H9 (cell line): ENCODE data around the gene ALKBH4. TPM values are rescaled to one million over a fixed set of nuclear protein-coding genes. Genes with fewer than 3 reads are reported as not detected.

Experiments
- DNase-seq: peaks from one replicate; pipeline ENCODE4 v3.0.0-alpha.2; 2017
- H2AFZ ChIP-seq: one replicate; pipeline ENCODE4 v1.6.1; 2013; ENCODE audit warnings: mild to moderate bottlenecking, low read length, control low read depth, moderate library complexity
- H2AK5ac ChIP-seq: 2 replicates; pipeline ENCODE4 v1.6.1; 2013; ENCODE audit warnings: low read length, control low read depth, mixed read lengths; ENCODE audit not compliant: insufficient read length
- H2BK120ac ChIP-seq: one replicate; pipeline ENCODE4 v1.6.1; 2013; ENCODE audit warnings: low read depth, mild to moderate bottlenecking, low read length, control low read depth, inconsistent platforms; ENCODE audit not compliant: poor library complexity, severe bottlenecking
- H2BK12ac ChIP-seq: 2 replicates; pipeline ENCODE4 v1.6.1; 2013; ENCODE audit warnings: low read length, control low read depth, mixed read lengths, low read depth; ENCODE audit not compliant: insufficient read length
- H2BK15ac ChIP-seq: 2 replicates; pipeline ENCODE4 v1.6.1; 2013; ENCODE audit warnings: low read depth, low read length, control low read depth
- H2BK20ac ChIP-seq: one replicate; pipeline ENCODE4 v1.6.1; 2013; ENCODE audit warnings: low read depth, mild to moderate bottlenecking, low read length, control low read depth, inconsistent platforms; ENCODE audit not compliant: poor library complexity, severe bottlenecking
- H2BK5ac ChIP-seq: 2 replicates; pipeline ENCODE4 v1.6.1; 2013; ENCODE audit warnings: low read length, control low read depth, mixed read lengths; ENCODE audit not compliant: insufficient read length
- H3K14ac ChIP-seq: 2 replicates; pipeline ENCODE4 v1.6.1; 2013; ENCODE audit warnings: low read length, control low read depth; ENCODE audit not compliant: insufficient read depth
- H3K18ac ChIP-seq: 2 replicates; pipeline ENCODE4 v1.6.1; 2013; ENCODE audit warnings: low read depth, mild to moderate bottlenecking, mixed read lengths, low read length, control low read depth; ENCODE audit not compliant: insufficient read length
- H3K23ac ChIP-seq: 2 replicates; pipeline ENCODE4 v1.6.1; 2013; ENCODE audit warnings: low read length, control low read depth, mixed read lengths, low read depth; ENCODE audit not compliant: insufficient read length
- H3K23me2 ChIP-seq: 2 replicates; pipeline ENCODE4 v1.6.1; 2013; ENCODE audit warnings: low read depth, mild to moderate bottlenecking, mixed read lengths, low read length, control low read depth; ENCODE audit not compliant: insufficient read length, poor library complexity, severe bottlenecking
- H3K27ac ChIP-seq: 2 replicates; pipeline ENCODE4 v1.5.1; 2013; ENCODE audit warnings: low read length, control low read depth, mixed read lengths, low read depth; ENCODE audit not compliant: insufficient read length
- H3K27me3 ChIP-seq: 2 replicates; pipeline ENCODE4 v1.6.1; 2013; ENCODE audit warnings: low read length, control low read depth, inconsistent platforms; ENCODE audit not compliant: insufficient read depth
- H3K4ac ChIP-seq: 2 replicates; pipeline ENCODE4 v1.6.1; 2013; ENCODE audit warnings: low read depth, mild to moderate bottlenecking, control low read depth, inconsistent platforms, low read length, moderate library complexity
- H3K4me1 ChIP-seq: 2 replicates; pipeline ENCODE4 v1.6.1; 2013; ENCODE audit warnings: low read length, control low read depth, inconsistent platforms; ENCODE audit not compliant: insufficient read depth
- H3K4me2 ChIP-seq: 2 replicates; pipeline ENCODE4 v1.6.1; 2013; ENCODE audit warnings: low read length, control low read depth, mixed read lengths; ENCODE audit not compliant: insufficient read length, insufficient read depth
- H3K56ac ChIP-seq: 2 replicates; pipeline ENCODE4 v1.6.1; 2013; ENCODE audit warnings: low read depth, mild to moderate bottlenecking, mixed read lengths, low read length, control low read depth; ENCODE audit not compliant: insufficient read length
- H3K79me1 ChIP-seq: 2 replicates; pipeline ENCODE4 v1.6.1; 2013; ENCODE audit warnings: low read depth, mild to moderate bottlenecking, moderate library complexity, low read length, control low read depth, inconsistent platforms; ENCODE audit not compliant: insufficient read depth, poor library complexity, severe bottlenecking
- H3K79me2 ChIP-seq: 2 replicates; pipeline ENCODE4 v1.6.1; 2013; ENCODE audit warnings: low read length, control low read depth, inconsistent platforms; ENCODE audit not compliant: insufficient read depth
- H3K9ac ChIP-seq: 2 replicates; pipeline ENCODE4 v1.6.1; 2013; ENCODE audit warnings: low read length, control low read depth, mixed read lengths; ENCODE audit not compliant: insufficient read length; ENCODE audit errors: extremely low read depth
- H3K9me3 ChIP-seq: one replicate; pipeline ENCODE4 v1.6.1; 2013; ENCODE audit warnings: low read depth, low read length, inconsistent platforms; ENCODE audit not compliant: control insufficient read depth
- H3T11ph ChIP-seq: one replicate; pipeline ENCODE4 v1.6.1; 2013; ENCODE audit warnings: mild to moderate bottlenecking, low read length, control low read depth, inconsistent platforms
- H4K20me1 ChIP-seq: one replicate; pipeline ENCODE4 v1.6.1; 2013; ENCODE audit not compliant: control insufficient read depth, insufficient read length, insufficient read depth
- H4K5ac ChIP-seq: 2 replicates; pipeline ENCODE4 v1.6.1; 2013; ENCODE audit warnings: low read depth, mild to moderate bottlenecking, mixed read lengths, low read length, control low read depth; ENCODE audit not compliant: insufficient read length
- H4K8ac ChIP-seq: replicated peaks from 2 replicates; pipeline ENCODE4 v1.6.1; 2013; ENCODE audit warnings: low read length, control low read depth, mixed read lengths, low read depth; ENCODE audit not compliant: insufficient read length
- H4K91ac ChIP-seq: 2 replicates; pipeline ENCODE4 v1.6.1; 2013; ENCODE audit warnings: low read depth, mild to moderate bottlenecking, moderate library complexity, mixed read lengths, low read length, control low read depth; ENCODE audit not compliant: insufficient read length
- H3K27ac Mint-ChIP-seq, 3 experiments: 2 replicates in 2 of 3; 3 replicates in 1 of 3; pipeline ENCODE4 v1.8.0; 2020 to 2021; ENCODE audit warnings: mixed read lengths in 3 of 3, mild to moderate bottlenecking in 1 of 3, moderate library complexity in 1 of 3
- H3K27me3 Mint-ChIP-seq: 2 replicates; pipeline ENCODE4 v1.8.0; 2021; ENCODE audit warnings: low read depth, mild to moderate bottlenecking, moderate library complexity, mixed read lengths
- H3K36me3 Mint-ChIP-seq, 3 experiments: 2 replicates in 2 of 3; 3 replicates in 1 of 3; pipeline ENCODE4 v1.8.0; 2020 to 2021; ENCODE audit warnings: low read depth in 3 of 3, mixed read lengths in 3 of 3; ENCODE audit not compliant: insufficient read depth in 1 of 3
- H3K4me1 Mint-ChIP-seq, 2 experiments: 2 replicates each; pipeline ENCODE4 v1.8.0; 2020; ENCODE audit warnings: mixed read lengths in 2 of 2
- H3K4me3 Mint-ChIP-seq, 2 experiments: 2 replicates in 1 of 2; 3 replicates in 1 of 2; pipeline ENCODE4 v1.8.0; 2020 to 2021; ENCODE audit warnings: mild to moderate bottlenecking in 2 of 2, mixed read lengths in 2 of 2, moderate library complexity in 1 of 2
- H3K9me3 Mint-ChIP-seq, 2 experiments: 2 replicates in 1 of 2; 3 replicates in 1 of 2; pipeline ENCODE4 v1.8.0; 2020; ENCODE audit warnings: mild to moderate bottlenecking in 2 of 2, mixed read lengths in 2 of 2, moderate library complexity in 1 of 2
- WGBS: extraction: QIAGEN DNeasy Blood & Tissue Kit; methylation state at CpG from one replicate; pipeline ENCODE4 v1.1.7; 2013; ENCODE audit warnings: missing lambda C conversion rate, low lambda C conversion rate, mixed read lengths; ENCODE audit not compliant: insufficient read length; ENCODE audit errors: extremely low coverage; 5-methylcytosine and 5-hydroxymethylcytosine counted together
- total RNA-seq: library from RNA; stranded (reverse); gene quantifications from 2 replicates; pipeline ENCODE4 v1.2.1, GENCODE V29; 2021
- TF ChIP-seq, protein P1 (sequence below): fragments of 200-600 bp; sonication (generic); conservative IDR thresholded peaks from 3 replicates; pipeline ENCODE4 v1.8.0; 2021; ENCODE audit warnings: antibody characterized with exemption, mild to moderate bottlenecking

The ALKBH4 gene
- total RNA-seq, 1 experiment from 2014 or later: 23.9 TPM

DNA sequence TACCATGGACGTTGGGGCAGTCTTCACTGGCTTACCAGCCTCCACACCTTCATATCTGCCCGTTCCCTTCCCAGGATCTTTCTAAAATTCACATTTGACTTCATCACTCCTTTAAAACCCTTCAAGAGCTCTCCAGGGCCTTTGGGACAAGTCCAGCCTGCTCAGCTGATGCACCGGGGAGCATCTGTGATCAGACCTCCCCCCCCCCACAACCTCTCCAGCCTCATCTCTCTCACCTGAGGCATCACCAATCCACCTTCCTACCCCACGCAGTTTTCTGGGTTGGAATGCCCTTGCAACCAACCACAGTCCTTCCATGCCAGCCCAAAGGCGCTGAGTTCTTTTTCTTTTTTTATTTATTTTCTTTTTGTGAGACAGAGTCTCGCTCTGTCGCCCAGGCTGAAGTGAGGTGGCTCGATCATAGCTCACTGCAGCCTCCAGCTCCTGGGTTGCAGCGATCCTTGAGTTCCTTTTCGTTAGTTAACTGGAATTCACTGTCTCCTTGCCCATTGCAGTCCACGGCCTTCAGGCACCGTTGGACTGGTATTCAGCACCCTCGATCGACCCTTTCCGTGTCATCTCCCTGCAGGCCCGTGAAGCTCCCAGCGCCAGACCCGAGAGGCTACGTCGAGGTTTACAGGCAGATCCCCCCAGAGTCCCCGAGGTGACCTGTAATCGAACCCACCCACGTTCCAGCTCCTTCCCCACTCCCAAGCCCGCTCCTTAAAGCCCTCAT, 654 bp downstream of the ALKBH4 start:
- Histone ChIP-seq H2BK12ac (no peak overlapping the region), H3K9ac (peak overlapping the region; percentile 81), H4K91ac (no peak overlapping the region), H4K20me1 (no peaks in the 10 kb centered on the region), H3K79me1 (peaks cover 2% of the 10 kb centered on the region), H3K18ac (no peak overlapping the region), H3K14ac (0 out of 2 replicates have a peak overlapping the region, but pooled peaks have one; percentile 6), H3K23me2 (peaks cover 6% of the 10 kb centered on the region), H2BK120ac (no peak overlapping the region), H4K8ac (no peak overlapping the region), H2AFZ (no peak overlapping the region), H3K23ac (no peak overlapping the region), H2BK5ac (no peak overlapping the region), H2AK5ac (no peak overlapping the region), H3K4me2 (peak overlapping the region; percentile 66), H2BK15ac (no peak overlapping the region), H3K9me3 (no peaks in the 10 kb centered on the region), H3K79me2 (no peaks in the 10 kb centered on the region), H3K27ac (no peak overlapping the region), H3K56ac (no peak overlapping the region), H2BK20ac (no peak overlapping the region), H3K27me3 (no peaks in the 10 kb centered on the region), H4K5ac (no peak overlapping the region), H3K4me1 (no peaks in the 10 kb centered on the region), H3T11ph (no peak overlapping the region), H3K4ac (no peak overlapping the region)
- no peaks in the 10 kb centered on the region for H3K9me3 Mint-ChIP-seq
- H3K4me1 Mint-ChIP-seq: peaks cover 11 to 13% of the 10 kb centered on the region in 2 experiments; a peak in 3 of 4 replicates
- no CpG with 5 or more reads among the region's 24 CpGs for WGBS
- H3K36me3 Mint-ChIP-seq: peaks cover 10 to 33% (median 27%) of the 10 kb centered on the region in 3 experiments; a peak in 6 of 7 replicates
- peak overlapping the region; percentile 96 to 98 for H3K4me3 Mint-ChIP-seq
- peak overlapping the region in 2 of 3 experiments; percentile 88 to 89; a peak in 4 of 7 replicates for H3K27ac Mint-ChIP-seq
- DNase-seq: peak; percentile 30
- TF ChIP-seq, protein P1, sequence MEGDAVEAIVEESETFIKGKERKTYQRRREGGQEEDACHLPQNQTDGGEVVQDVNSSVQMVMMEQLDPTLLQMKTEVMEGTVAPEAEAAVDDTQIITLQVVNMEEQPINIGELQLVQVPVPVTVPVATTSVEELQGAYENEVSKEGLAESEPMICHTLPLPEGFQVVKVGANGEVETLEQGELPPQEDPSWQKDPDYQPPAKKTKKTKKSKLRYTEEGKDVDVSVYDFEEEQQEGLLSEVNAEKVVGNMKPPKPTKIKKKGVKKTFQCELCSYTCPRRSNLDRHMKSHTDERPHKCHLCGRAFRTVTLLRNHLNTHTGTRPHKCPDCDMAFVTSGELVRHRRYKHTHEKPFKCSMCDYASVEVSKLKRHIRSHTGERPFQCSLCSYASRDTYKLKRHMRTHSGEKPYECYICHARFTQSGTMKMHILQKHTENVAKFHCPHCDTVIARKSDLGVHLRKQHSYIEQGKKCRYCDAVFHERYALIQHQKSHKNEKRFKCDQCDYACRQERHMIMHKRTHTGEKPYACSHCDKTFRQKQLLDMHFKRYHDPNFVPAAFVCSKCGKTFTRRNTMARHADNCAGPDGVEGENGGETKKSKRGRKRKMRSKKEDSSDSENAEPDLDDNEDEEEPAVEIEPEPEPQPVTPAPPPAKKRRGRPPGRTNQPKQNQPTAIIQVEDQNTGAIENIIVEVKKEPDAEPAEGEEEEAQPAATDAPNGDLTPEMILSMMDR: no peak
- H3K27me3 Mint-ChIP-seq: peaks cover 2% of the 10 kb centered on the region; the same call in 1 of the 2 replicates
